GM12891 (cell line): ENCODE data around the gene CDH4.

Source experiments
- POLR2A ChIP-seq: IDR thresholded peaks from 2 replicates; pipeline ENCODE4 v1.6.1; 2011; ENCODE audit warnings: low read depth, low read length, control low read depth
- POLR2AphosphoS5 ChIP-seq: IDR thresholded peaks from 2 replicates; pipeline ENCODE4 v1.6.1; 2011; ENCODE audit warnings: low read depth, low read length, control low read depth
- POU2F2 ChIP-seq: IDR thresholded peaks from 2 replicates; pipeline ENCODE4 v1.6.1; 2011; ENCODE audit warnings: low read depth, mild to moderate bottlenecking, control low read depth, low read length, moderate library complexity
- SPI1 ChIP-seq: IDR thresholded peaks from 2 replicates; pipeline ENCODE4 v1.6.1; 2011; ENCODE audit warnings: low read depth, low read length, control low read depth
- TAF1 ChIP-seq: IDR thresholded peaks from 2 replicates; pipeline ENCODE4 v1.6.1; 2011; ENCODE audit warnings: low read depth, low read length, control low read depth

GRCh38 chr20:61857414-61857775 is 605.3 kb downstream of the CDH4 start:
- TF ChIP-seq POLR2A (no peak), POLR2AphosphoS5 (no peak), TAF1 (no peak), SPI1 (no peak), POU2F2 (no peak)
